GM19372 (cell line): ENCODE measurements around the gene REEP6.
"Not testable (repeated sequence)": the region's sequence is repeated elsewhere in the genome, so short reads cannot be mapped to it uniquely, and the experiment has no call there.

Source experiments
- ATAC-seq: cut with Tn5 transposase; IDR thresholded peaks from one replicate; pipeline ENCODE4 v1.9.1; 2021; ENCODE audit warnings: mild to moderate bottlenecking, low read depth, moderate library complexity; ENCODE audit not compliant: unreplicated experiment

Gene REEP6

DNA sequence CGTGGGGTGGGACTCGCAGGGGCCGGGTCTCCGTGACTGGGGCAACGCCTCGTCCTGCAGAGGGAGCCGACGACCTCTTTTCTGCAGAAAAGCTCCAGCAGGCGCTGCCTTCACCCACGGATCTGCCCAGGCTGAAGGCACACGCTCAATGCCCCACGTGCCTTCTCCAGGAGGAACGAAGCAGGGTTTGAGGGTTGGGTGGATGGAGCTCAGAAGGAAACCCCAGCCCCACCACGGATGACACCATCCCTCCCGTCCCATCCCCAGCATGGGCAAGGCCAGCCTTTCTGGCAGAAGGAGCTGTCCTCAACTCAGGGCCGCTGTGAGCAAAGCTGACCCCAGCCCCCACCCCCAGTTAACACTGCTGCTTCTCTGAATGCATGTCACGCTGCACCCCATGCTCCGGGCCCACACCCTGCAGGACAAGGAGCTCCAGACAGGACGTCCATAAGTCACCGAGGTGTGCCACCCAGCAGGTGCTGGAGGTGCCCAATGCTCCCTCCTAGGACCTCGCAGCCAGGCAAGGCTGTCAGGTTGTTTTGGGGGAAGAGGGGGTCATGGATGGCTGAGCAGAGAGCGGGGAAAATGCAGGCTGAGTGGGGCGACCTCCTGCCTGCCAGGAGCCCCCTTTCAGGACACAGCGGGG lies 19.3 kb upstream of the REEP6 start:
- no peak for ATAC-seq

DNA sequence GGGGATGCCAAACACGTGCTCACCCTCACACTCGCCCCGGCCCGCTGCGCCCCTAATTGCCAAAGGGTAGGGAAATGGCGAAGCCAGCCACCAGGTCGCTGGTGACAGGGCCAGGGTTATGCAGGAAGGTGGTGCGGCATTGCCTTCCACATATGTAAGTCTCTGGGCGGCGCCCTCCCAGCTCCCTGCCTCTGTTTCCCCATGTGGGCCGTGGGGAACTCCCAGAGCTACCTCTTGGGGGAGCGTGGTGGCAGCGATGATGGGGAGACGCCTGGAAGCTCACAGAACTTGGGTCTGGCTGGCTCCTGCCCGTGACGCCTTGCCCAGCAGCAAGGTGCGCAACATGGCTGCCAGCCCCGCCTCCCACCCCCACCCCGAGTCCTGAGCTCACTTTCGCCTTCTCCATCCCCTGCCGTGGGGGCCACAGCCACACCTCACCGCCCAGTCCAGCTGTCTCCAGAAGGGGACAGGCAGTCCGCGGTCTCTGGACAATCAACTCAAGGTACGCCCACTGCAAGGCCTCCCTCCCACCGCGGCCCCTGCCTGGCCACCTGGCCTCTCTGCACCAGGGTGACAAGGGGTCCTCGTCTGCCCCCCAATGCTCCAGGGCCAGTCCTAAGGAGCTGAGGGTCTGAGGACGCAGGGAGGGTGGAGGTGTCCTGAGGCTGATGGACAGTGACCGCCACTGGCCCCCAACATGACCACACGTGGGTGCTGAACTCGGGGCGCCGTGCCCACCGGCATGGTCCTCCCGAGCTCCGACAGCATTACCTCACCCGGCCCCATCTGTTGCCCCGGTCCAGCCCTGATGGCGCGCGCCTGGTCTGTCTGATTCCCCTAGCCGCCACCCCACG lies 18.5 kb upstream of the REEP6 start:
- no peak for ATAC-seq

GRCh38 chr19:1473085-1473851 lies 17.7 kb upstream of the REEP6 start:
- ATAC-seq, result no peak

- ATAC-seq, result no peak
These were observed 16.8 kb upstream of the REEP6 start for GRCh38 chr19:1474011-1474764.

GRCh38 chr19:1474765-1475351 lies 16.1 kb upstream of the REEP6 start:
- no peak for ATAC-seq

DNA sequence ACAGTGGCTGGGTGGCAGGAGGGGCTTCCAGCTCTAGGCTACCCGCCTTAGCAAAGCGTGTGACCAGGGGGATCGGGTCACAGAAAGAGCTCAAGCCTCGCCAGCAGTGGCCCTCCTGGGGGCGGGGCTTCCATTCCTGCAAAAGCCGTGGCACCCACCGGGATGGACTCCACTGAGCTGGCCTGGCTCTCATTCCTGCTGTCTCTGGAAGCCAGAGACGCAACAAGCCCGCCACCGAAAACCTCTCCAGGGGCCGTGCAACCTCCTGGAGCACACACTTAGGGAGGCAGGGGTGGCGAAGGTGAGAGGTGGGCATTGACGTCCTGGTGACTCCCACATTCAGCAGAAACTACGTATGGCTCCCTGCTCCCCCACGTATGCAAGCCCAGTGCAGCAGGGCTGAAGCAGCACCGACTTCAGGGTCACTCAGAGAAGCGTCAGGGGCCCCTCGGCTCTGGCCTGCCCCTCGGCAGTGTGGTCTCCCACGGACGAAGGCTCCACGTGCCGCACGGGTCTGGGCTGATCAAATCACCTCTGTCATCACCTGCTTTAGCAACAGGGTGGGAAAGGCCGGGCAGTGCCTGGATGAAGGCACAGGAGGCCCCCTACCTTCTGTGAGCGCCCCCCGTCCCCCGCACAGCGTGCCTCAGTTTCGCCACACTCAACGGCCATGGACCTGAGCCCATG lies 15.1 kb upstream of the REEP6 start:
- ATAC-seq, result no peak

DNA sequence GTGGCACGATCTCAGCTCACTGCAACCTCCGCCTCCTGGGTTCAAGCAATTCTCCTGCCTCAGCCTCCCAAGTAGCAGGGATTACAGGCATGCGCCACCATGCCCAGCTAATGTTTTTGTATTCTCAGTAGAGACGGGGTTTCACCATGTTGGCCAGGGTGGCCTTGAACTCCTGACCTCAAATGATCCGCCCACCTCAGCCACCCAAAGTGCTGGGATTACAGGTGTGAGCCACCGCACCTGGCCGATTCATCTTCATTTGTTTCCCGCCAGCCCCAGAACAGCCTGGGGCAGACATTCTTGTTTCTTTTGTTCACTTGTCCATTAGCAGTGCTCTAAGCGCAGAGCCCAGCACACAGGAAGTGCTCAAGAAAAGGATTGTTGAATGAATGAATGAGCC lies 13.9 kb upstream of the REEP6 start:
- ATAC-seq, result not testable (repeated sequence)

DNA sequence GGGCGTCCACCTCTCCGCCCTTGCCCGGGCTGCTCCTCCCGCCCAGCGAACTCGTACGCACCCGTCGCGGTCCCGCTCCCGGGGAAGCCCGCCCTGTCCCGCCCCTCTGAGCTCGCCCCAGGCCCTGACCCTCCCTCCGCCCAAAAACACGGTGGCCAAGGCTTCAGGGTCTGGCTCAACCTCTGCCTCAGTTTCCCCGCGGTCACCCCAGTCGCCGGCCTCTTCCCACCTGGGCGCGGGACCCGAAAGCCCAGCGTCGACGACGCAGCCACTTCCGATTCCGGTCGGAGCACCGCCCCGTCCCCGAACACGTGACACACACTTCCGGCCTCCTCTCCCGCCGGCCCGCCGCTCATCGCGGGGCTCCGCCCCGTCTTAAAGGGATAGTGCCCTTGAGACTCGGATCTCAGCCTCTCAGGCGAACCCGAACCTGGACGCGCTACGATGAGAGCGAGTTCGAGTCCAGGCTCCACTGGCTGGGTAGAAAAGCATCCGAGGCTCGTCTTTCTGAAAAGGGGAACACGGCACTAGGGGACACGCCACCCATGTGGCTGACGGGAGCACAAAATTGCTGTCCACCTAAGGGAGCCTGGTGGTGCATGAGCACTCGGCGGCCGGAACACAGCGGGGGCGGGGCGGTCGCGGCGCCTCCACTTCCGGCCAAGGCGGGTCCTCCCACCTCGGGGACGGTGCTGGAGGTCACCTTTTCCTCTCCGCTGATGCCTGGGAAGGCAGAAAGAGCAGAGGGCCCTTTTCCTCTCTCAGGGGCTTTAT lies 11.9 kb upstream of the REEP6 start, which contains the start of gene C19orf25:
TSS of gene C19orf25 (minus strand) at position 282 of the 774 bp plus-strand sequence. CDS start 312 bp downstream, outside the sequence.
- peak; percentile 88 for ATAC-seq

- no peak for ATAC-seq
These were observed 9.6 kb upstream of the REEP6 start for GRCh38 chr19:1481224-1481892.

DNA sequence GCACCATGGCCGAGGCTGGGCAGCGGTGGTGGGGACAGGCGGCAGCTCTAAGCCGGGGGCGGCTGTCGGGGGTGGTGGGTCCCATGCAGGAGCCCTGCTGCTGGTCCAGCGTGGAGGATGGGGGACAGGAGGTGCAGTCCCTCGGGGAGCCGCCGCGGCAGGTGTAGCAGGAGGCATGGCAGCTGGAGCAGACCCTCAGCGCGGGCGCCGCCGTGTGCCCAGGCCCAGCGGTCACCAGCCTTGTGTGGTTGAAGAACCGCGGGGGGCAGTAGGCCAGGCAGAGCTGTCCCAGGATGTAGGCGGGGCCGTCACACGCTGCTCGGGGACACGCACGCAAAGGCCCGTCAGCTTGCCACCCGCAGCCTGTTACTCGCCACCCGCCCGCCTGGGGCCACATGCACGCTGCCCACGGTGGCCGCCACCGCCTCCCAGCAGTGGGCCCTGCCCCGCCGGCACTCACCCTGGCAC lies 9.1 kb upstream of the REEP6 start:
- ATAC-seq, result no peak

GRCh38 chr19:1482361-1483130 lies 8.4 kb upstream of the REEP6 start:
- no peak for ATAC-seq

GRCh38 chr19:1483131-1483978 lies 7.6 kb upstream of the REEP6 start:
- no peak for ATAC-seq

DNA sequence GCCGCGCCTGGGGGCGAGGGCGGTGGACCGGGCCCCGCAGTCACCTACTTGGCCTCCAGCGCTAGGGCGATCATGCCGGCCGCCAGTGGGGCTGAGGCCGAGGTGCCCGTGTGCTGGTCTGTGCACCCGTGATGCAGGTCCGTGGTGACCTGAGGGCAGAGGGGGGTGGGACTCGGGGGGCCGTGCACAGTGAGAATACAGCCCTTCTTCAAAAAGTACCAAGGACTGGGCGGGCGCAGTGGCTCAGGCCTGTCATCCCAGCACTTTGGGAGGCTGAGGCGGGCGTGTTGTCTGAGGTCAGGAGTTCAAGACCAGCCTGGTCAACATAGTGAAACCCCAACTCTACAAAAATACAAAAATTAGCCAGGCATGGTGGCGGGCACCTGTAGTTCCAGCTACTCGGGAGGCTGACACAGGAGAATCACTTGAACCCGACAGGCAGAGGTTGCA lies 7.0 kb upstream of the REEP6 start:
- no peak for ATAC-seq

GRCh38 chr19:1486720-1487575 lies 4.0 kb upstream of the REEP6 start:
- ATAC-seq, result no peak

DNA sequence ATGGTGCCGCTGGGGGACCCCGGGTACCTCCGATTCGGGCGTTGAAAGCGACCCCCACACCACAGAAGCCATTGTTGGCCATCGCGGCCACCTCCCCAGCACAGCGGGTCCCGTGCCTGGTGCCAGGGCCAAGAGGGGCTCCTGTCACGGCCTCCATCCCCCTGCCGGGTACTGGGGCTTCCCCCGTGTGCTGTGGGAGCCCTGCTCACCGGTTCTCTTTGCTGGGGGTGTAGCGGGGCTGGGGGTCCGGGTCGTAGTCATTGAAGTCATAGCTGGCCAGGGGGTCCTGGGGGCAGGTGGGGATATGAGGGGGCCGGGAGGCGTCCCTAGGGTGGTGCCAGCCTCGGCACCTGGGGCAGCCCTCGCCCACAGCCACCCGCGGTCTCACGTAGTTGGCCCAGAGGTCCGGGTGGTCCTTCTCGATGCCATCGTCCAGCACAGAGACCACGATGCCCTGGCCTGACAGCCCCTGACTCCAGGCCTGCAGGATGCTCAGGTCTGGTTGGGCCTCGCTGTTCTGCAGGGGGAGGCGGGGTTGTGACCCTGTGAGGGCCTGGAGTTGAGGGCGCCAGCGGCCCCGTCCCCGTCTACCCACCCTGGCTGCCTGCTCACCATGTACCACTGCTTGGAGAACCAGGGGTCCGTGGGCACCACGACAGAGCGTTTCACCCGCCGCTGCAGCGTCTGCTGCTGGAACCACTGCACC lies 3.3 kb upstream of the REEP6 start:
- no peak for ATAC-seq
